GM19463 (cell line): Measurements from ENCODE around the gene CCT2.

Experiments
- ATAC-seq: cut with Tn5 transposase; IDR thresholded peaks from one replicate; pipeline ENCODE4 v1.9.1; 2021; ENCODE audit warnings: mild to moderate bottlenecking, moderate library complexity; ENCODE audit not compliant: unreplicated experiment

CCT2 gene

GRCh38 chr12:69639400-69640016 lies 54.2 kb downstream of the CCT2 start:
- ATAC-seq, result peak; percentile 97

GRCh38 chr12:69641546-69641945 lies 56.3 kb downstream of the CCT2 start:
- no peak for ATAC-seq

GRCh38 chr12:69642531-69642930 lies 57.3 kb downstream of the CCT2 start:
- ATAC-seq, result no peak

GRCh38 chr12:69644511-69644910 lies 59.3 kb downstream of the CCT2 start:
- no peak for ATAC-seq

- no peak for ATAC-seq
These were observed 59.8 kb downstream of the CCT2 start for GRCh38 chr12:69645031-69645430.

- ATAC-seq, result no peak
These were observed 61.9 kb downstream of the CCT2 start for GRCh38 chr12:69647178-69647577.

- no peak for ATAC-seq
These were observed 63.2 kb downstream of the CCT2 start for GRCh38 chr12:69648476-69648875.

GRCh38 chr12:69649529-69649928 lies 64.3 kb downstream of the CCT2 start:
- ATAC-seq, result no peak
